Ectodermal cell (in vitro differentiated cells): Measurements from ENCODE around the gene LRCH3.

Source experiments
- H3K27ac ChIP-seq: 2 replicates; pipeline ENCODE4 v1.7.0; 2013; ENCODE audit warnings: mild to moderate bottlenecking, low read depth, low read length; ENCODE audit not compliant: insufficient read depth, poor library complexity, severe bottlenecking
- H3K27me3 ChIP-seq: 2 replicates; pipeline ENCODE4 v1.7.0; 2013; ENCODE audit warnings: mild to moderate bottlenecking, low read length; ENCODE audit not compliant: insufficient read depth, control insufficient read depth, poor library complexity, severe bottlenecking
- H3K36me3 ChIP-seq: one replicate; pipeline ENCODE4 v1.7.0; 2013; ENCODE audit warnings: low read length; ENCODE audit not compliant: control insufficient read depth, insufficient read depth
- H3K4me1 ChIP-seq: one replicate; pipeline ENCODE4 v1.7.0; 2013; ENCODE audit warnings: low read length; ENCODE audit not compliant: control insufficient read depth, insufficient read depth
- H3K4me3 ChIP-seq: 2 replicates; pipeline ENCODE4 v1.7.0; 2013; ENCODE audit warnings: low read depth, low read length, control low read depth; ENCODE audit not compliant: insufficient read depth
- H3K9me3 ChIP-seq: 2 replicates; pipeline ENCODE4 v1.7.0; 2013; ENCODE audit warnings: mild to moderate bottlenecking, low read length, moderate library complexity; ENCODE audit not compliant: control insufficient read depth
- WGBS, 2 experiments: methylation state at CpG; one replicate each; pipeline ENCODE4 v1.1.7; 2013; ENCODE audit warnings: missing lambda C conversion rate in 2 of 2; 5-methylcytosine and 5-hydroxymethylcytosine counted together

LRCH3 gene

GRCh38 chr3:197833930-197834715, 43.1 kb downstream of the LRCH3 start:
- no peaks in the 10 kb centered on the region for H3K27me3 ChIP-seq
- 92 to 97% methylated on average over 7 to 8 of the region's 8 CpGs for WGBS, 2 experiments
- H3K36me3 ChIP-seq, result peaks cover 22% of the 10 kb centered on the region
- H3K4me1 ChIP-seq, result no peaks in the 10 kb centered on the region
- no peaks in the 10 kb centered on the region for H3K9me3 ChIP-seq
- H3K27ac ChIP-seq, result no peak overlapping the region
- H3K4me3 ChIP-seq, result no peak overlapping the region

GRCh38 chr3:197835509-197835908, 44.5 kb downstream of the LRCH3 start:
- Histone ChIP-seq H3K4me3 (no peak overlapping the region), H3K9me3 (no peaks in the 10 kb centered on the region), H3K36me3 (peaks cover 30% of the 10 kb centered on the region), H3K27ac (no peak overlapping the region), H3K4me1 (no peaks in the 10 kb centered on the region), H3K27me3 (no peaks in the 10 kb centered on the region)
- WGBS, 2 experiments, result 93 to 98% methylated on average over 5 of the region's 5 CpGs

- Histone ChIP-seq H3K9me3 (no peaks in the 10 kb centered on the region), H3K36me3 (peaks cover 33% of the 10 kb centered on the region), H3K27me3 (no peaks in the 10 kb centered on the region), H3K4me3 (no peak overlapping the region), H3K27ac (no peak overlapping the region), H3K4me1 (no peaks in the 10 kb centered on the region)
Measured at GRCh38 chr3:197836244-197836643, 45.2 kb downstream of the LRCH3 start.

GRCh38 chr3:197837282-197837681, 46.2 kb downstream of the LRCH3 start:
- Histone ChIP-seq H3K9me3 (no peaks in the 10 kb centered on the region), H3K4me1 (no peaks in the 10 kb centered on the region), H3K27ac (no peak overlapping the region), H3K4me3 (no peak overlapping the region), H3K27me3 (no peaks in the 10 kb centered on the region), H3K36me3 (peaks cover 42% of the 10 kb centered on the region)
- 100% methylated on average over 2 of the region's 2 CpGs for WGBS, 2 experiments

GRCh38 chr3:197841789-197842188, 50.7 kb downstream of the LRCH3 start:
- Histone ChIP-seq H3K27ac (no peak overlapping the region), H3K36me3 (peaks cover 46% of the 10 kb centered on the region), H3K9me3 (no peaks in the 10 kb centered on the region), H3K27me3 (no peaks in the 10 kb centered on the region), H3K4me1 (no peaks in the 10 kb centered on the region), H3K4me3 (no peak overlapping the region)
- 89 to 92% methylated on average over 5 of the region's 5 CpGs for WGBS, 2 experiments

- Histone ChIP-seq H3K4me3 (no peak overlapping the region), H3K36me3 (peaks cover 25% of the 10 kb centered on the region), H3K4me1 (no peaks in the 10 kb centered on the region), H3K27ac (no peak overlapping the region), H3K27me3 (no peaks in the 10 kb centered on the region), H3K9me3 (no peaks in the 10 kb centered on the region)
- 92 to 93% methylated on average over 3 of the region's 3 CpGs for WGBS, 2 experiments
Measured at GRCh38 chr3:197846491-197846890, 55.4 kb downstream of the LRCH3 start.

- Histone ChIP-seq H3K9me3 (no peaks in the 10 kb centered on the region), H3K4me3 (no peak overlapping the region), H3K27ac (no peak overlapping the region), H3K27me3 (no peaks in the 10 kb centered on the region), H3K36me3 (peaks cover 16% of the 10 kb centered on the region), H3K4me1 (no peaks in the 10 kb centered on the region)
- WGBS, 2 experiments, result 94% methylated on average over 8 of the region's 8 CpGs
Measured at GRCh38 chr3:197847866-197848401, 56.9 kb downstream of the LRCH3 start.

- no peaks in the 10 kb centered on the region for H3K27me3 ChIP-seq
- no peaks in the 10 kb centered on the region for H3K9me3 ChIP-seq
- 48 to 52% methylated on average over 6 to 8 of the region's 8 CpGs for WGBS, 2 experiments
- no peak overlapping the region for H3K4me3 ChIP-seq
- H3K36me3 ChIP-seq, result peaks cover 19% of the 10 kb centered on the region
- H3K4me1 ChIP-seq, result peaks cover 8% of the 10 kb centered on the region
- peak overlapping the region; percentile 11 for H3K27ac ChIP-seq
Measured at GRCh38 chr3:197854596-197855343, 63.7 kb downstream of the LRCH3 start.

GRCh38 chr3:197855571-197855970, 64.5 kb downstream of the LRCH3 start:
- H3K36me3 ChIP-seq, result peaks cover 19% of the 10 kb centered on the region
- peak overlapping the region; percentile 11 for H3K27ac ChIP-seq
- no peaks in the 10 kb centered on the region for H3K27me3 ChIP-seq
- H3K4me3 ChIP-seq, result no peak overlapping the region
- no peaks in the 10 kb centered on the region for H3K9me3 ChIP-seq
- 92 to 93% methylated on average over 9 of the region's 9 CpGs for WGBS, 2 experiments
- H3K4me1 ChIP-seq, result peaks cover 8% of the 10 kb centered on the region

- 92 to 96% methylated on average over 7 to 8 of the region's 8 CpGs for WGBS, 2 experiments
- H3K36me3 ChIP-seq, result peaks cover 19% of the 10 kb centered on the region
Measured at GRCh38 chr3:197856199-197856816, 65.3 kb downstream of the LRCH3 start.

More at GRCh38 chr3:197856199-197856816, 65.3 kb downstream of the LRCH3 start:
- H3K4me3 ChIP-seq, result no peak overlapping the region
- H3K27me3 ChIP-seq, result no peaks in the 10 kb centered on the region
- H3K27ac ChIP-seq, result no peak overlapping the region
- peaks cover 8% of the 10 kb centered on the region for H3K4me1 ChIP-seq
- H3K9me3 ChIP-seq, result no peaks in the 10 kb centered on the region
